Body of pancreas (tissue), 4 donors: ENCODE measurements around the gene DBF4B. TPM values are rescaled to one million over a fixed set of nuclear protein-coding genes. Genes with fewer than 3 reads are reported as not detected.
"Not testable (repeated sequence)": the region's sequence is repeated elsewhere in the genome, so short reads cannot be mapped to it uniquely, and the experiment has no call there.

Source experiments
- ATAC-seq: fragments of 150-250 bp; one replicate; pipeline ENCODE4 v1.9.1; 2016
- DNase-seq, 4 donors: peaks; one replicate each; pipeline ENCODE4 v3.0.0-alpha.2; 2019
- H3K27ac ChIP-seq, 4 donors: fragments of 200-600 bp; sonication (generic); 1 replicate in 3 of 4; 2 replicates in 1 of 4; pipeline versions ENCODE4 v1.5.1 to v1.6.1; 2016 to 2019; ENCODE audit warnings: mild to moderate bottlenecking in 1 of 4, mixed read lengths in 1 of 4, moderate library complexity in 1 of 4
- H3K27me3 ChIP-seq, 2 donors: fragments of 200-600 bp; sonication (generic); one replicate each; pipeline ENCODE4 v1.6.0; 2016; ENCODE audit warnings: mild to moderate bottlenecking in 1 of 2
- H3K36me3 ChIP-seq, 2 donors: fragments of 200-600 bp; sonication (generic); replicated peaks in 1 of 2; 2 replicates each; pipeline ENCODE4 v1.5.1; 2016; ENCODE audit warnings: low read depth in 2 of 2; ENCODE audit not compliant: insufficient read depth in 1 of 2
- H3K4me1 ChIP-seq: fragments of 200-600 bp; sonication (generic); one replicate; pipeline ENCODE4 v1.6.0; 2016
- H3K4me3 ChIP-seq, 2 donors: fragments of 200-600 bp; sonication (generic); 1 replicate in 1 of 2; 2 replicates in 1 of 2; pipeline ENCODE4 v1.5.1; 2016 to 2019
- H3K9me3 ChIP-seq, 3 donors: fragments of 200-600 bp; sonication (generic); 1 replicate in 2 of 3; 2 replicates in 1 of 3; pipeline ENCODE4 v1.5.1; 2016
- POLR2A ChIP-seq, 3 donors: fragments of 450-650 bp; IDR thresholded peaks; one replicate each; pipeline ENCODE4 v1.6.1; 2016; ENCODE audit warnings: antibody characterized with exemption in 3 of 3, mild to moderate bottlenecking in 2 of 3
- WGBS, 2 donors: methylation state at CpG; one replicate each; pipeline ENCODE4 v1.1.5; 2017; 5-methylcytosine and 5-hydroxymethylcytosine counted together
- intact Hi-C: fragments of 100-400 bp; cut with DNase I; formaldehyde crosslinking; loops from one replicate; pipeline ENCODE4 v1.15.1; 2023
- total RNA-seq, 2 donors: library from RNA; depleted of rRNA; stranded (reverse); fragments of >200 nt; gene quantifications; one replicate each; pipeline ENCODE4 v1.1.0, GENCODE V29; 2016
- TF ChIP-seq, protein P1 (sequence below), 7 experiments: fragments of 450-650 bp in 4 of 7; fragments of 200-600 bp in 3 of 7; sonication (generic) in 3 of 7; IDR thresholded peaks; one replicate each; pipeline ENCODE4 v1.5.1; 2016 to 2019; ENCODE audit warnings: antibody characterized with exemption in 7 of 7

The DBF4B gene
- total RNA-seq, 2 donors from 2014 or later, result 2.0 to 3.4 TPM

DNA sequence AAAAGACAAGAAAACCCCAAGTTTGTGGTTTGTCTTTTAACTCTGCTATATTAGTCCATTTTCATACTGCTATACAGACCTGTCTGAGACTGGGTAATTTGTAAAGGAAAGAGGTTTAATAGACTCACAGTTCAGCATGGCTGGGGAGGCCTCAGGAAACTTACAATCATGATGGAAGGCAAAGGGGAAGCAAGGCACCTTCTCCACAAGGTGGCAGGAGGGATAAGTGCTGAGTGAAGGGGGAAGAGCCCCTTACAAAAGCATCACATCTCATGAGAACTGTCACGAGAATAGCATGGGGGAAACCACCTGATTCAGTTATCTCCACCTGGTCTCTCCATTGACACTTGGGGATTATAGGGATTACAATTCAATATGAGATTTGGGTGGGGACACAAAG is 36.8 kb downstream of the DBF4B start:
- Histone ChIP-seq H3K36me3 (no peaks in the 10 kb centered on the region), H3K4me3 (no peak overlapping the region), H3K4me1 (no peaks in the 10 kb centered on the region), H3K27ac (no peak overlapping the region), H3K9me3 (no peaks in the 10 kb centered on the region), H3K27me3 (no peaks in the 10 kb centered on the region)
- 84 to 89% methylated on average over 1 of the region's 1 CpG for WGBS, 2 donors
- ATAC-seq, result no peak
- no peak for DNase-seq
- TF ChIP-seq, protein P1, sequence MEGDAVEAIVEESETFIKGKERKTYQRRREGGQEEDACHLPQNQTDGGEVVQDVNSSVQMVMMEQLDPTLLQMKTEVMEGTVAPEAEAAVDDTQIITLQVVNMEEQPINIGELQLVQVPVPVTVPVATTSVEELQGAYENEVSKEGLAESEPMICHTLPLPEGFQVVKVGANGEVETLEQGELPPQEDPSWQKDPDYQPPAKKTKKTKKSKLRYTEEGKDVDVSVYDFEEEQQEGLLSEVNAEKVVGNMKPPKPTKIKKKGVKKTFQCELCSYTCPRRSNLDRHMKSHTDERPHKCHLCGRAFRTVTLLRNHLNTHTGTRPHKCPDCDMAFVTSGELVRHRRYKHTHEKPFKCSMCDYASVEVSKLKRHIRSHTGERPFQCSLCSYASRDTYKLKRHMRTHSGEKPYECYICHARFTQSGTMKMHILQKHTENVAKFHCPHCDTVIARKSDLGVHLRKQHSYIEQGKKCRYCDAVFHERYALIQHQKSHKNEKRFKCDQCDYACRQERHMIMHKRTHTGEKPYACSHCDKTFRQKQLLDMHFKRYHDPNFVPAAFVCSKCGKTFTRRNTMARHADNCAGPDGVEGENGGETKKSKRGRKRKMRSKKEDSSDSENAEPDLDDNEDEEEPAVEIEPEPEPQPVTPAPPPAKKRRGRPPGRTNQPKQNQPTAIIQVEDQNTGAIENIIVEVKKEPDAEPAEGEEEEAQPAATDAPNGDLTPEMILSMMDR (IDR thresholded peaks at IDR 0.05), result no peak
- TF ChIP-seq POLR2A (IDR thresholded peaks at IDR 0.05), result no peak
- intact Hi-C loops, result no loop called here

DNA sequence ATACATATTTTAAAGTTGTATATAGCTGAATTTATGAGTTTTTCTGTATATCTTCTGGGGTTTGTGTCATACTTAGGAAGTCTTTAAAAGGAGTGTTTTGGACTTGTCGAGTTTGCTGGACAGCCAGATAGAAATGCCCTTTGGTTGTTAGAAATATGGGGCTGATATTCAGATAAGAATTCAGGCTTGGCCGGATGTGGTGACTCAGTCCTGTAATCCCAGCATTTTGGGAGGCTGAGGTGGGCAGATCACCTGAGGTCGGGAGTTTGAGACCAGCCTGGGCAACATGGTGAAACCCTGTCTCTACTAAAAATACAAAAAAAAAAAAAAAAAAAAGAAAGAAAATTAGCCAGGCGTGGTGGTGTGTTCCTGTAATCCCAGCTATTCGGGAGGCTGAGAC is 37.3 kb downstream of the DBF4B start:
- intact Hi-C loops, H3K27ac ChIP-seq, H3K36me3 ChIP-seq, H3K4me3 ChIP-seq, DNase-seq, H3K4me1 ChIP-seq, ATAC-seq, H3K27me3 ChIP-seq, H3K9me3 ChIP-seq: not testable (repeated sequence)
- WGBS, 2 donors, result 84 to 89% methylated on average over 5 of the region's 5 CpGs

DNA sequence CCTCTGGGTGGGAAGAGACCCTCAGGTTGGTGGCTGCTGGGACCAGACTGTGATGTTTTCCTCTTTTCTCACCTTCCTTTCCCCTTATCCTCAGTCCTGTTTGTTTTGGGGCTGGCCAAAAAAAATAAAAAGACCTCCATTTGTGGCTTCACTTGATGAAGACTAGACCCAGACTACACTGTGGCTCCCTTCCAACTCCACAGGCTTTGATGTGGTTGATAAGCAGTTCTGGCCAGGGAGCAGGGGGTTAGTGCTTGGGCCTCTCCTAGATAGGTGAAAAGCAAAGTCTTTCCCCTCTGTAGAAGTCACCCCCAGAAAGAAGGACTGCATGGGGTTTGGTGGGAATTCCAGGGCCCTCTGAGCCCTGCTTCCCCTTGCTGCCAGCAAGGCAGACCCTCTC is 39.1 kb downstream of the DBF4B start:
- Histone ChIP-seq H3K4me3 (no peak overlapping the region), H3K27me3 (no peaks in the 10 kb centered on the region), H3K36me3 (no peaks in the 10 kb centered on the region), H3K9me3 (no peaks in the 10 kb centered on the region), H3K27ac (no peak overlapping the region), H3K4me1 (no peaks in the 10 kb centered on the region)
- no peak for TF ChIP-seq POLR2A (IDR thresholded peaks at IDR 0.05)
- TF ChIP-seq, protein P1 (IDR thresholded peaks at IDR 0.05), result no peak
- no peak for DNase-seq
- ATAC-seq, result no peak
- intact Hi-C loops, result no loop called here

DNA sequence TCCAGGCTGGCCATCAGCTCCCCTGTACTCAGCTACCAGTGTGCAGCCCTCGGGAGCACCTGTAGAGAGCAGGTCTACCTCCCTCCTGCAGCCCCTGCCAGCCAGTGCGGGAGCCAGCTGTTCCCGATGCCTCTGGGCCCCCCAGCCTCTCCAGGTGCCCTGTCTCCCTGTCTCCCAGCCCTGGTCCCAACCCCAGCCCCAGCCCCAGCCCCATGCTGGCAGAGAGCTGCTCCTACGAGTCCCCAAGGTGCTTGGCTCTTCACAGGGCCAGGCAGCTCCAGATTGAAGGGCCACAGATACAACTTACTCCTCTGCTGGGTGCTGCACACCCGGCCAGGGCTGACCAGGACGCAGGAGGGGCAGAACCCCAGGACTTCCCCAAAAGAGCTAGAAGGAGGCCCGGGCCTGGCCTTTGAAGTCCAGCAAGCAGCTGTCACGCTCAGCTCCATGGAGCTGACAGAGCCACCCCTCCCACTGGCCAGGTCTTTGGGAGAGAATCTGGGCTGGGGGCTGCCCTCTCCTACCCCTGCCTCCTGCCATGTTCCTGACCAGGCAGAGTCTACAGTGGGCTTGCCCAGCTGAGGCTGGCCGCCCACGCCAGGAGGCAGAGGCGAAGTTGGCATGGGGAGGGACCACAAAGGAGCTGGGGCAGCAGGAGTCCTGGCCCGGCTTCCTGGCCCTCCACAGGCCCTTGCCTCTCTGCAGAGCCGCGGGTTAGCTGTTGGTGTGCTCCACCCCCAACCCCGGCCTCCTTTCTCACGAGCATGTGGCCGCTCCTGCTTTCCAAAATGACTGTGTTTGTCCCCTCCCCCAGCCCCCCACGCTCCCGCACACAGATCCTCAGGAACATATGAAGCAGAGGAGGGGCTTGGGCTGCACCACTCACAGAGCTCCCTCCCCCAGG is 40.9 kb downstream of the DBF4B start:
- ATAC-seq, result no peak
- Histone ChIP-seq H3K9me3 (no peaks in the 10 kb centered on the region), H3K4me1 (no peaks in the 10 kb centered on the region), H3K4me3 (no peak overlapping the region), H3K36me3 (no peaks in the 10 kb centered on the region), H3K27me3 (no peaks in the 10 kb centered on the region), H3K27ac (no peak overlapping the region)
- TF ChIP-seq POLR2A (IDR thresholded peaks at IDR 0.05), result no peak
- TF ChIP-seq, protein P1 (IDR thresholded peaks at IDR 0.05), result no peak
- intact Hi-C loops, result no loop called here
- no peak for DNase-seq
- WGBS, 2 donors, result 85 to 87% methylated on average over 10 to 18 of the region's 19 CpGs

DNA sequence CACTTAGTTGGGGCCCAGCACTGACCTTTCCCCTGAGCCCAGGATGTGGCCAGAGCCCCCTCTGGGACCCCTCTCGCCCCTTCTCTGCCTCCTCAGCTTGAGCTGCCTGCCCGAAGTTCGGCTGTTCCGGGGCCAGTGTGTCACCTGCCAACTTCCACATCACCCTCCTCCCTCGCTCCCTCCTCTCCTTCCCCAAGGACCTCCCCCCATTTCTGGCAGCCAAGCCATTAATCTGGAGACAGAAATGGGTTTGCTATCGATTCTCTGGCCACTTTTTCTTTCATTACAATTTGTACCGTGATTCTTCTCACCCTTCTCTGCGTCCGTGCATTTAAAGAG is 41.5 kb downstream of the DBF4B start:
- TF ChIP-seq, protein P1 (IDR thresholded peaks at IDR 0.05), result no peak
- TF ChIP-seq POLR2A (IDR thresholded peaks at IDR 0.05), result no peak
- H3K4me1 ChIP-seq, result no peaks in the 10 kb centered on the region
- DNase-seq (no peak), ATAC-seq (no peak)
- intact Hi-C loops, result no loop called here
- H3K9me3 ChIP-seq, result no peaks in the 10 kb centered on the region
- no peak overlapping the region for H3K27ac ChIP-seq
- no peak overlapping the region for H3K4me3 ChIP-seq
- H3K27me3 ChIP-seq, result no peaks in the 10 kb centered on the region
- no peaks in the 10 kb centered on the region for H3K36me3 ChIP-seq
- 69 to 72% methylated on average over 9 of the region's 9 CpGs for WGBS, 2 donors
